ENCODE data around the gene ISL1.

DNA sequence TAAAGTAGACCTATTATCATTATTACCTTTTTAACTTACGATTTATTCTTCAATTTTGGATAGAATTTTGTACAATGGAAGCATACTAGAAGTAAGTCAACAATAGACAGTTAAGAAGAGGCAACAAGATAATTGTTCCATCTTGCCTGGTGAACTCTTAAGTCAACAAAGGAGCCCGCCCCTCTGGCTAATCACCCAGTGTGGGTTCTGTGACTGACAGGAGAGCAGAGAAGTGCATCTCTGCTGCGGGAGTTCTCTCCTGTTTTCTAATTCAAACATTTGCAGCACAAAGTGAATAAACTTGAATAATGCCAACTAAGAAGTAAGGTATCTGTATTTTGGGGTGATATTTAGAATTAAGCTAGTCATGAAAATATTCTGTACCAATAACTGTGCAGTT is 6.7 kb upstream of the ISL1 start:
- TF ChIP-seq, protein P1, sequence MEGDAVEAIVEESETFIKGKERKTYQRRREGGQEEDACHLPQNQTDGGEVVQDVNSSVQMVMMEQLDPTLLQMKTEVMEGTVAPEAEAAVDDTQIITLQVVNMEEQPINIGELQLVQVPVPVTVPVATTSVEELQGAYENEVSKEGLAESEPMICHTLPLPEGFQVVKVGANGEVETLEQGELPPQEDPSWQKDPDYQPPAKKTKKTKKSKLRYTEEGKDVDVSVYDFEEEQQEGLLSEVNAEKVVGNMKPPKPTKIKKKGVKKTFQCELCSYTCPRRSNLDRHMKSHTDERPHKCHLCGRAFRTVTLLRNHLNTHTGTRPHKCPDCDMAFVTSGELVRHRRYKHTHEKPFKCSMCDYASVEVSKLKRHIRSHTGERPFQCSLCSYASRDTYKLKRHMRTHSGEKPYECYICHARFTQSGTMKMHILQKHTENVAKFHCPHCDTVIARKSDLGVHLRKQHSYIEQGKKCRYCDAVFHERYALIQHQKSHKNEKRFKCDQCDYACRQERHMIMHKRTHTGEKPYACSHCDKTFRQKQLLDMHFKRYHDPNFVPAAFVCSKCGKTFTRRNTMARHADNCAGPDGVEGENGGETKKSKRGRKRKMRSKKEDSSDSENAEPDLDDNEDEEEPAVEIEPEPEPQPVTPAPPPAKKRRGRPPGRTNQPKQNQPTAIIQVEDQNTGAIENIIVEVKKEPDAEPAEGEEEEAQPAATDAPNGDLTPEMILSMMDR (conservative IDR thresholded peaks at IDR 0.05 in 1 of 2, IDR thresholded peaks at IDR 0.05 in 1 of 2; ENCODE audit: extremely low read depth in 1 of 2, insufficient read depth in 1 of 2, low read depth in 1 of 2, low read length in 2 of 2): no peak
- no peak for TF ChIP-seq EZH2 (IDR thresholded peaks at IDR 0.05; ENCODE audit: borderline replicate concordance, low read length)
